Mesothelial cell of epicardium (in vitro differentiated cells): ENCODE results near the gene CLSTN3. TPM values are rescaled to one million over a fixed set of nuclear protein-coding genes. Genes with fewer than 3 reads are reported as not detected.
A peak's percentile ranks its signal among the peaks of the same experiment; 100 is the strongest.

Experiments used
- DNase-seq, 2 experiments: peaks; one replicate each; pipeline ENCODE4 v3.0.0; 2021; ENCODE audit warnings: low spot score in 2 of 2; ENCODE audit not compliant: unreplicated experiment in 2 of 2
- H3K27ac Mint-ChIP-seq: 2 replicates; pipeline ENCODE4 v1.8.0; 2021; ENCODE audit warnings: mixed read lengths
- H3K27me3 Mint-ChIP-seq: 2 replicates; pipeline ENCODE4 v1.8.0; 2021; ENCODE audit warnings: low read depth, mixed read lengths
- H3K36me3 Mint-ChIP-seq: 2 replicates; pipeline ENCODE4 v1.8.0; 2021; ENCODE audit warnings: mixed read lengths
- H3K4me1 Mint-ChIP-seq: 2 replicates; pipeline ENCODE4 v1.8.0; 2021; ENCODE audit warnings: mixed read lengths
- H3K4me3 Mint-ChIP-seq: 2 replicates; pipeline ENCODE4 v1.8.0; 2021; ENCODE audit warnings: mild to moderate bottlenecking, moderate library complexity, mixed read lengths
- H3K9me3 Mint-ChIP-seq: 2 replicates; pipeline ENCODE4 v1.8.0; 2021; ENCODE audit warnings: mixed read lengths
- CTCF ChIP-seq: fragments of 200-600 bp; sonication (generic); IDR thresholded peaks from one replicate; pipeline ENCODE4 v1.5.0; 2021; ENCODE audit warnings: antibody characterized with exemption; ENCODE audit not compliant: unreplicated experiment
- total RNA-seq: library from RNA; stranded (reverse); gene quantifications from 3 replicates; pipeline ENCODE4 v1.2.1, GENCODE V29; 2021

CLSTN3 gene
- total RNA-seq, 1 donor from 2014 or later: 81.1 TPM

DNA sequence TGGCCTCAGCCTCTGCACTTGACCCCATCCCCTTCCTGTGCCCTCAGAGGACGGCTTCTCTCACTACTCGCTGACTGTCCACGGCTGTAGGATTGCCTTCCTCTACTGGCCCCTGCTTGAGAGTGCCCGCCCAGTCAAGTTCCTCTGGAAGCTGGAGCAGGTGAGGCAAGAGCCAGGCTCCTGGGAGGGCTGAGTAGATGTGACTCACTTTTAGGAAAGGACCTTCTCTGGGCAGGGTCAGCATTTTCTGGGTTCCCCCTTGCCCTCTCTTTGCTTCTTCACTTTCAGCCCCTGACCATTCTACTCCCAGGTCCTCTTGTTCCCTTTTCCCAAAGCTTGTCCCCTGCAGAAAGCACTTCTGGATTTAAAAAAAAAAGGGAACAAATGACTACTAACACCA is 7.7 kb downstream of the CLSTN3 start:
- Mint-ChIP-seq H3K4me3 (no peak overlapping the region), H3K27me3 (no peaks in the 10 kb centered on the region), H3K27ac (no peak overlapping the region), H3K9me3 (no peaks in the 10 kb centered on the region), H3K36me3 (peaks cover 52% of the 10 kb centered on the region), H3K4me1 (no peaks in the 10 kb centered on the region)
- no peak for TF ChIP-seq CTCF
- DNase-seq: no peak

GRCh38 chr12:7139200-7139599 is 9.0 kb downstream of the CLSTN3 start:
- H3K4me1 Mint-ChIP-seq: no peaks in the 10 kb centered on the region
- no peaks in the 10 kb centered on the region for H3K27me3 Mint-ChIP-seq
- no peak for DNase-seq
- H3K9me3 Mint-ChIP-seq: no peaks in the 10 kb centered on the region
- H3K27ac Mint-ChIP-seq: no peak overlapping the region
- peaks cover 60% of the 10 kb centered on the region for H3K36me3 Mint-ChIP-seq
- TF ChIP-seq CTCF: no peak
- H3K4me3 Mint-ChIP-seq: no peak overlapping the region

DNA sequence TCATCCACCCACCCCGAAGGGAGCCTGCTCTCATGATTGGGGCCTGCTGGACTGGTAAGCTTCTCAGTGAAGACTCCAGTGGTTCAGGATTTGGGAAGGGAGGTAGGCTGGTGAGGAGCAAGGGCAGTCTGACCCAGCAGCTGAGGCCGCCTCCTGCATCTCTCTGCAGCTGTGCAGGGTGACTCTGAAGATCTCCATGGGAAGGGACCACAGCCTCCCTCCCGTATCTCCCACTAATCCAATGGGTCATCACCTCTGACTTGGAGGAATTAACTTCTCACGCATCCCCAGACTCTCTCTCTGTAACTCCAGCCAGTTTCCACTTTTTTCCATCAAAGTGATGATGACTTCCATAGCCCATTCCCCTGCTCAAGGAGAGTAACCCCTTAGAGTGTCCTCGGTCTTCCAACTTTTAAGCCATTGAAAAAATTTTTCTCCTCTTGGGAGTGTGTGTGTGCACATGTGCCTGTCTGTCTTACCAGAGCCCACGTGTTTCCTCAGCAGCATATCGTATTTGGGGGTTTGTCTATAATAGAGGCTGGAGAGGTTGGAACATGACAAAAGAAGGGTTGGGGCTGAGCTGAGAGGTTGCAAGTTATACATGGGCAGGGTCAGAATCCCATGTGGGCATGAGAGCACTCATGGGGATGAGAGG is 11.3 kb downstream of the CLSTN3 start:
- DNase-seq: no peak
- no peaks in the 10 kb centered on the region for H3K4me1 Mint-ChIP-seq
- TF ChIP-seq CTCF: no peak
- no peaks in the 10 kb centered on the region for H3K27me3 Mint-ChIP-seq
- no peaks in the 10 kb centered on the region for H3K9me3 Mint-ChIP-seq
- H3K4me3 Mint-ChIP-seq: no peak overlapping the region
- H3K27ac Mint-ChIP-seq: no peak overlapping the region
- peaks cover 54% of the 10 kb centered on the region for H3K36me3 Mint-ChIP-seq

- peak in 1 of 2 experiments; percentile 53 for DNase-seq
- Mint-ChIP-seq H3K27ac (no peak overlapping the region), H3K4me3 (no peak overlapping the region), H3K4me1 (no peaks in the 10 kb centered on the region), H3K36me3 (peaks cover 56% of the 10 kb centered on the region), H3K9me3 (no peaks in the 10 kb centered on the region), H3K27me3 (no peaks in the 10 kb centered on the region)
- peak; percentile 73 for TF ChIP-seq CTCF
Observed at GRCh38 chr12:7142056-7142644, 12.0 kb downstream of the CLSTN3 start.

DNA sequence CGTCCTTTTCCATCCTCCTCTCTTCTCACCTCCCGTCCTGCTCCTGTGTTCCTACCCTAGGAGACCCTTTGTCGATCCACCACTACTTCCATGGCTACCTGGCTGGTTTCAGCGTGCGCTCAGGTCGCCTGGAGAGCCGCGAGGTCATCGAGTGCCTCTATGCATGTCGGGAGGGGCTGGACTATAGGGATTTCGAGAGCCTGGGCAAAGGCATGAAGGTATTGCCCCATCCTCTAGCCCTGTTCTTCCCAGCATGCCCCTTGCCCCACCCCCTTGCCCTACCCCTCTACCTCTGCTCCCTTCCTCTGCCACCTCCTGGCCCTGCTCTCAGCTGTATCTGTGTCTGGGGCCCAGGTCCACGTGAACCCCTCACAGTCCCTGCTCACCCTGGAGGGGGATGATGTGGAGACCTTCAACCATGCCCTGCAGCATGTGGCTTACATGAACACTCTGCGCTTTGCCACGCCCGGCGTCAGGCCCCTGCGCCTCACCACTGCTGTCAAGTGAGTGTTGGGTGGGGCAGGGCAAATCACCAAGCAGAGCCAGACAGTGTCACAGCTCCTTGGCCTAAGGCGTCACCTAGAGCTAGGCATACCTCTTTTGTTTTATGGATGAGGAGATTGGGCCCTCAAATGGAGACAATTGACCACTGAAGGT is 12.8 kb downstream of the CLSTN3 start:
- Mint-ChIP-seq H3K36me3 (peaks cover 51% of the 10 kb centered on the region), H3K27me3 (no peaks in the 10 kb centered on the region), H3K4me1 (no peaks in the 10 kb centered on the region), H3K27ac (no peak overlapping the region), H3K4me3 (no peak overlapping the region), H3K9me3 (no peaks in the 10 kb centered on the region)
- DNase-seq: no peak
- no peak for TF ChIP-seq CTCF
